Measurements from ENCODE around the gene KRT38.

KRT38 gene
- total RNA-seq, result 0 reads per million in 2 donors

DNA sequence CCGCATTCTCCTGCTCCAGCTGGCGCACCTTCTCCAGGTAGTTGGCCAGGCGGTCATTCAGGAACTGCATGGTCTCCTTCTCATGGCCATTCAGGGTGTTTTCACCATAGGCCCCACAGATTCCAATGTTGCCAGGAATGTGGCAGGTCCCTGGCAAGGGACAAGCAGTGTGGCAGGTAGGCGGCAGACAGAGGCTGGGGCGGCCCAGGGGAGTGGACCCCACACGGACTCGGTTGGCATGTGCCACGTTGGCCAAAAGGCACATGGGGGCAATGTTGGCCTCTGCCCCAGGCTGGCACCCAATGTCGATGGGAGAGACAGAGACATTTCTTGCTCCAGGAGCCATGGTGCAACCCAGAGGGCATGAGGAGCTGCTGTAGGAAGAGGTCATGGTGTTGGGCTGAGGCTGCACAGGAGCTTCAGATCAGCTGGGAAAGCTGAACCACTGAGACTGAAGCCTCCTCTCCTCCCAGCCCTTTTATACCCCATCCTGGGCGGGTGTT is at the start of gene KRT38:
Gene KRT38 (minus strand): TSS at position 453 of the 503 bp plus-strand sequence. CDS start 62 bp downstream, at position 391.
- no peak for DNase-seq

- DNase-seq, result no peak
These were observed 48.7 kb upstream of the KRT38 start, which contains the start of gene KRT36 for GRCh38 chr17:41489531-41489930. TSS of gene KRT36 (minus strand) at chr17:41489910. CDS start at chr17:41489864, 46 bp downstream.

DNA sequence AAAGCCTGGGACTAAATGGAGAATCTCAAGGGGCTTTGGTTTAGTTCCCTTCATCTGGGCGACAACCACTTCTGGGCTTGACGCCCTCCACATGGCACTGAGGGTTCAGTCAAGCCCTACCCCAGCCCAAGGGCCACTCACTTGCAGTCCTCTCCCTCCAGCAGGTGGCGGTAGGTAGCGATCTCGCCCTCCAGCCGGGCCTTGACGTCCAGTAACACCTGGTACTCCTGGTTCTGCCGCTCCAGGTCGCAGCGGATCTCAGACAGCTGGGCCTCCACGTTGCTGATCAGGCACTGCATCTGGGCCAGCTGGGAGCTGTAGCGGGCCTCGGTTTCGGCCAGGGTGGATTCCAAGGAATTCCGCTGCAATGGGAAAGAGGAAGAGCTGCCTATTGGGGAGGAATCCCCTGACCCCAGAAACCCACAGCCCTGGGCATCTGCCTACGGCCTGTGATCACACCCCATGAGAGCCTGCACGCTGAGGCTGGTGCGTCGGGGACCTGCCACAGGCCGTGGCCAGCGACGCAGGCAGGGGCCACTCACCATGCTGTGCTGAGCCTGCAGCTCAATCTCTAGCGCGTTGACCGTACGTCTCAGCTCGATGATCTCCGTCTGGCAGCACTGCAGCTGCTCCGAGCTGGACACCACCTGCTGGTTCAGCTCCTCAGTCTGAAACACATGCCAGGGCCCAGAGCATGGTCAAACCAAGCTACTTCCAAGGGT is 46.2 kb upstream of the KRT38 start:
- DNase-seq, result no peak

GRCh38 chr17:41486316-41486715 is 45.5 kb upstream of the KRT38 start:
- no peak for DNase-seq

DNA sequence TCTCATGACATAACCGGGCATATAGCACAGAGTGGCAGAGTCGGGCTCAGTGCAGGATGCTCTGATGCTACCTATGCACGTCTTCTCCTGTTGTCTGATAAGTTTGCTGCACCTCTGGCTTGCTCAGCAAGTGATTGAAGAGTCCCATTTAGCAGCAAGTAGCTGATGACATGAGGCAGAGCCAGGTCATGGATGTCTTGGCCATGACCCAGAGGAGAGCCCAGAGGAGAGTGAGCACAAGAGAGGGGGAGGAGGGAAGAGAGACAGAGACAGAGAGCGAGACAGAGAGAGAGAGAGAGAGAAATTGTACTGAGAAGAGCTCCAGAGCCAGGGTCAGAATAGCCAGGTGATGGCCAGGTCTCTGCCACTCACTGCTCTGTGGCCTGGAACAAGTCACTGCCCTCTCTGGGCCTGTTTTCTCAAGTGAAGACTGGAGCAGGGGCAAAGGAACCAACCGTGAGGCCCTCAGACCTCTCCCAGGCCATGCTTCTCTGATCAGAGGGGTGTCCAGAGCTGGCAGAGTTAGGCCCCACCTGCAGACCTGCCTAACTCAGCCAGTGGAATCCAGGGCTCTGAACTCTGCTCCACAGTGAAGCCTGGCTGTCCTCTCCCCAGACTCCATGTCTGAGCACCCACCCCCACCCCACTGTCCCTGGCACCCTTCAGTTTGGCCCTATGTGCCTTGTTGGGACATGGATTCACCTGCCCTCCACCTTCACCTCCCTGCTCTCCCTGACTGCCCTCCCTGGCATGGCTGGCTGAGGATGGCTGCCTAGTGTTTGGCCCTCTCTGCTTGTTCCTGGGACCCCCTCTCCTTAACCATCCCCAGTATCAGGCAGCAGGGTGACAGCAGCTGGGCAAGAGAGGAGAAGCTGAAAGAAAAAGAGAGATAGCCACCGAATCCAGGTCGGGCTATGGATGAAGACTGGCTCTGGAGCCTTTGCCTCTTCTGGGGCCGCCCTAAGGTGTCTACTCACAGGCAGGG is 44.4 kb upstream of the KRT38 start:
- DNase-seq, result no peak

- no peak for DNase-seq
These were observed 43.4 kb upstream of the KRT38 start for GRCh38 chr17:41483991-41484826.

- no peak for DNase-seq
These were observed 42.7 kb upstream of the KRT38 start for GRCh38 chr17:41483531-41483930.

DNA sequence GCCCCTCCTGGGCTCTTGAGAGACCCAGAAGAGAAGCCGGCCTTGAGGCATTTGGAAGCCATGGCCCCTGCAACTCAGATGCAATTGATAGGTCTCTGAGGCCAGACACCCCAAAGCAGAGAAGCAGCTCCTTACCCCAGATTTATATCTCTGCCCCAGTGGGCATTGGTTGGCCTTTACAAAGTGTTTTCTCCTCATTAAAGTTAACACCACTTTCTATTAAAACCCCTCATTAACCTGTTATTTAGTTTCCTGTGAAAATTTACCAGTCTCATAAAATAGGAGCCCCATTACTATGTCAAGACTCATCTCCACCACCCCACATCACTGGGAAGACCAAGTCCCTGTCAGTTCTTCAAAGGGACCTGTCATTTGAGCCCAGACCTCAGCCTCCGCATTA is 40.3 kb upstream of the KRT38 start, which contains the start of gene KRT35:
Gene KRT35 (minus strand): TSS at position 116 of the 400 bp plus-strand sequence. CDS start 54 bp downstream, at position 62.
- DNase-seq, result no peak

GRCh38 chr17:41480581-41480980 is 39.8 kb upstream of the KRT38 start:
- DNase-seq, result no peak

DNA sequence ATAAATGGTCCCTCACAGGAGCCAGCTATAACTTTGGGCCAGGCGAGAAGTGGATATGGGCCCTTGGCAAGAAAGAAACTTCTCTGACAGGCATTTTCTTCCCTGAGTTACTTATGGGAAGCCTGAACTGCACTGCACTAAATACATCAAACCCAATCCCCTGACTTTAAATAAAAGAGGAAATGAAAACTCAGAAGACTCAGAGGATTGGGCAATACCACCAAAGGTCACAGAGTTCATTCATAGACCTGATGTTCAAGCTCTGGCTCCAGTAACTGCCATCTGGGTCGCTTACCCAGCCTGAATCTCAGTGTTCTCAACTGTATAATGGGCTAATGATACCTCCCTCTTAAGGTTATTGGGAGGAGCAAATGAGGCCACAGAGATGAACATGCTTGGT is 39.4 kb upstream of the KRT38 start:
- no peak for DNase-seq

GRCh38 chr17:41478237-41478636 is 37.5 kb upstream of the KRT38 start:
- no peak for DNase-seq

GRCh38 chr17:41476866-41477815 is 36.4 kb upstream of the KRT38 start:
- DNase-seq, result no peak

GRCh38 chr17:41475421-41475820 is 34.6 kb upstream of the KRT38 start:
- DNase-seq, result no peak

DNA sequence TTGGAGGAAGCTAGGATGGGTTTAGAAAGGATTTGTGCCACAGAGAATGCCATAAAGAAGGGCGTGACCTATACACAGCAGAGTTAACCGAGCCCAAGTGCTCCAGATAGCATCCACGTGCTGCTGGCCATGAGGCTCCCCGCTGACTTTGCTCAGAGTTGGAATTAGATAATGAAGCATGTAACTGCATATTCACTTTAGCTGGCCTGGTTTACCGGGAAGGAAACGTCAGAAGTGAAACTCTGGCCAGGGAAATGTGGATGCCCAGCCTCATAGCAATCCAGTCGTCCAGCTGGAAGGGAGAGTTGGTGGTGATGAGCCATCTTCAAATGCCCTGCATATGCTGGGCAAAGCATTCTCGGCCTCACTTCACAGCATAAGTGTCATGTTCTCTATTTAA is 34.1 kb upstream of the KRT38 start:
- DNase-seq, result no peak

GRCh38 chr17:41468346-41468745 is 27.6 kb upstream of the KRT38 start:
- DNase-seq, result no peak

- no peak for DNase-seq
These were observed 26.8 kb upstream of the KRT38 start for GRCh38 chr17:41467561-41467960.

DNA sequence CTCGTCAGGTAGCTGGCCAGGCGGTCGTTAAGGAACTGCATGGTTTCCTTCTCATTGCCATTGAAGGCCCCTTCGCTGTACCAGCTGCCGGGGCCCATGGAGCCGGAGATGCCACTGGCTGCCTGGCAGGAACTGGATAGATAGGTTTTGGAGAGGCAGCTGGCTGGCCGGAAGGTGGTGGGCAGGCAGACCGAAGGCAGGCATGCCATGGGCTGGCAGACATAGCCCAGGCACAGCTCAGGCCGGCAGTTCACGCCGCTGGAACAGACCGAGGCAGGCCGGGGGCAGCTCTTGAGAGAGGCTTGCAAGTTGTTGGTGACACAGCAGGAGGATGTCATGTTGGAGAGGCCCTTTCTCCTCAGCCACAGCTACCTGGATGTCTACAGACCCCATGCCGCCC is 26.2 kb upstream of the KRT38 start, which contains the start of gene KRT32:
Gene KRT32 (minus strand): TSS at position 399 of the 400 bp plus-strand sequence. CDS start 61 bp downstream, at position 338.
- DNase-seq, result no peak

- DNase-seq, result no peak
These were observed 23.9 kb upstream of the KRT38 start for GRCh38 chr17:41464682-41465081.

GRCh38 chr17:41464173-41464572 is 23.4 kb upstream of the KRT38 start:
- no peak for DNase-seq

GRCh38 chr17:41463746-41464145 is 23.0 kb upstream of the KRT38 start:
- no peak for DNase-seq

DNA sequence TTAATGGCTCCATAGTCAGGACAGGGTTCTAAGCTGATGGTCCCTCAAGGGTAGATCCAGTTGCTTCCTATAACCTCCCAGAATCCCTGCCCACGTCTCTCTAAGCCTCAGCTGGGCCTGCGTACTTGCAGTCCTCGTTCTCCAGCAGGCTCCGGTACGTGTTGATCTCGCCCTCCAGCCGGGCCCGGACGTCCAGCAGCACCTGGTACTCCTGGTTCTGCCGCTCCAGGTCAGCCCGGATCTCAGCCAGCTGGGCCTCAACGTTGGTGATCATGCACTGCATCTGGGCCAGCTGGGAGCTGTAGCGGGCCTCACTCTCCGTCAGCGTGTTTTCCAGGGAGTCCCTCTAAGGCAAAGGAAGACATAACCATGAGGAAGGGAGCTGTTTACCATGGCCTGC is 21.9 kb upstream of the KRT38 start:
- no peak for DNase-seq
